Activated T-helper 2 cell treated with anti-CD3 and anti-CD28 coated beads, Interferon-gamma antibody, Interleukin-2, Interleukin-4, amounts not matched to agents 10 μg/mL and 5 μg/mL and 100 μg/mL, durations not matched to agents 14 hours and 24 hours and 36 hours (primary cell): ENCODE data around the gene UBXN10. TPM values are rescaled to one million over a fixed set of nuclear protein-coding genes. Genes with fewer than 3 reads are reported as not detected.

Experiments used
- total RNA-seq: library from RNA; stranded (reverse); gene quantifications from 2 replicates; pipeline ENCODE4 v1.2.3, GENCODE V29; 2022

UBXN10 gene
- total RNA-seq, 1 donor from 2014 or later = 0.32 TPM

Other genes starting within 250 kb of the UBXN10 start
- not detected in 2 replicates for gene PLA2G2A, start 206.5 kb upstream of the UBXN10 start, total RNA-seq
- gene PLA2G5, start 115.9 kb upstream of the UBXN10 start, total RNA-seq = not detected in 2 replicates
- 0.09 TPM in 1 of 2 replicates, not detected in the other for gene PLA2G2D, start 66.6 kb upstream of the UBXN10 start, total RNA-seq
- gene PLA2G2F, start 46.8 kb upstream of the UBXN10 start, total RNA-seq = not detected in 2 replicates
- gene PLA2G2C, start 422 bp downstream of the UBXN10 start, total RNA-seq = 0.30 TPM in 1 of 2 replicates, not detected in the other
- not detected in 2 replicates for gene VWA5B1, start 104.8 kb downstream of the UBXN10 start, total RNA-seq